ENCODE data around the gene KCNT2. TPM values are rescaled to one million over a fixed set of nuclear protein-coding genes. Genes with fewer than 3 reads are reported as not detected.

The KCNT2 gene
- total and polyA plus RNA-seq, 2 of the 8 experiments (the other 6 are each of a cell fraction or from before 2014, with no cell fraction given): 2.3 to 10.2 TPM

DNA sequence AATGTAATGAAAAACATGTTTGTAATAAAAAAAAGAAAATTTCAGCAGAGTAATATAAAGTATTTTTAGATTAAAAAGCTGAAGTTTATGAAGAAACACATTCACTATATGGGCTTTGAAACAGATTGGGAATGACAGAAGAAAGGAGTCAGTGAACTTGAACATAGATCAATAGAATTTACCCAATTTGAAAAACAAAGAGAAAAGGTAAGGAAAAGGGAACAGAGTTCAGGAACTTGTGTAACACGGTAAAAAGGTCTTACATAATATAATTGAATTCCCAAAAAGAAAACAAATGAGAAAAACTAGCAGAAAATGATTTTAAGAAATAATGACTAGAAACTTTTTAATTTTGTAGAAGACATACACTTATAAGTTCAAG lies 206.8 kb downstream of the KCNT2 start (continued):
- TF ChIP-seq CHD7 (IDR thresholded peaks at IDR 0.05; ENCODE audit: insufficient replicate concordance, low read length) (no peak), TBP (IDR thresholded peaks at IDR 0.05; ENCODE audit: low read depth, low read length) (no peak), ZNF274 (IDR thresholded peaks at IDR 0.05; ENCODE audit: borderline replicate concordance, extremely low read depth, low read length) (no peak), RNF2 (IDR thresholded peaks at IDR 0.05; ENCODE audit: borderline replicate concordance, low read depth, low read length, missing control alignments, poor library complexity, severe bottlenecking) (no peak), EZH2 (IDR thresholded peaks at IDR 0.05; ENCODE audit: low read depth, low read length, severe bottlenecking) (no peak), NRF1 (IDR thresholded peaks at IDR 0.05; ENCODE audit: low read depth, low read length) (no peak), USF2 (IDR thresholded peaks at IDR 0.05; ENCODE audit: low read length) (no peak), POLR2AphosphoS5 (IDR thresholded peaks at IDR 0.05; ENCODE audit: low read depth, low read length) (no peak), SRF (IDR thresholded peaks at IDR 0.05; ENCODE audit: low read depth, low read length) (no peak), ASH2L (IDR thresholded peaks at IDR 0.05; ENCODE audit: low read length) (no peak), RBBP5 (IDR thresholded peaks at IDR 0.05; ENCODE audit: borderline replicate concordance, low read depth, low read length) (no peak)

All from H1 (cell line).